ENCODE data around the gene GGNBP2.
"Not testable (repeated sequence)": the region's sequence is repeated elsewhere in the genome, so short reads cannot be mapped to it uniquely, and the experiment has no call there.

GGNBP2 gene

DNA sequence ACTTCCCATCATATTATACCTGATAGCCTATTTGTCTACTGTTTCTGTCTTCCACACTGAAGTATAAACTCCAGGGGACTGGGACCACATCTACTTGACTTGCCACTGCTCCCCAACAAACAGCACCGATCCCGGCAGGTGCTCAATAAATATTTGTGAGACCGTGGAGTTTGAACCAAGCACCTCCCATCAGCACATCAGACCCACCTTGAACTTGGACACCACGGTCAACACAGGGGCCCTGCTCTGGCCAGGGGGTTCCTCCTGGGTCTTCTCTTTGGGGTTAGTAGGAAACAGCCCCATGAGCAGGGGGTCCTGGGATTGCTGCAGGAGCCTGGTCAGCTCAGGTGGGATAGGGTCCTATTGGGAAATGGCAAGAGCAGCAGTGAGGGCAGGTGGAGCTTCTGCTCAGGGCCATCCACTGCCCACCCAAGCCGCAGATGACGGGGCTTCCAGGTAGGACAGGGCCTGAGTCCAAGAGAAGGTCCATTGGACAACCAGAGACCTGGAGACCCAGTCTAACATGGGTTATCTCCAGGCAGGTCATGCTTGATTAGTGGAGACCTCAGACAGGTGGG, 38.4 kb upstream of the GGNBP2 start:
- no peak for DNase-seq (ENCODE audit: extremely low read depth, low read depth)
- H3K4me3 ChIP-seq (replicated peaks; ENCODE audit: low read depth, low read length), result no peak overlapping the region
- TF ChIP-seq, protein P1, sequence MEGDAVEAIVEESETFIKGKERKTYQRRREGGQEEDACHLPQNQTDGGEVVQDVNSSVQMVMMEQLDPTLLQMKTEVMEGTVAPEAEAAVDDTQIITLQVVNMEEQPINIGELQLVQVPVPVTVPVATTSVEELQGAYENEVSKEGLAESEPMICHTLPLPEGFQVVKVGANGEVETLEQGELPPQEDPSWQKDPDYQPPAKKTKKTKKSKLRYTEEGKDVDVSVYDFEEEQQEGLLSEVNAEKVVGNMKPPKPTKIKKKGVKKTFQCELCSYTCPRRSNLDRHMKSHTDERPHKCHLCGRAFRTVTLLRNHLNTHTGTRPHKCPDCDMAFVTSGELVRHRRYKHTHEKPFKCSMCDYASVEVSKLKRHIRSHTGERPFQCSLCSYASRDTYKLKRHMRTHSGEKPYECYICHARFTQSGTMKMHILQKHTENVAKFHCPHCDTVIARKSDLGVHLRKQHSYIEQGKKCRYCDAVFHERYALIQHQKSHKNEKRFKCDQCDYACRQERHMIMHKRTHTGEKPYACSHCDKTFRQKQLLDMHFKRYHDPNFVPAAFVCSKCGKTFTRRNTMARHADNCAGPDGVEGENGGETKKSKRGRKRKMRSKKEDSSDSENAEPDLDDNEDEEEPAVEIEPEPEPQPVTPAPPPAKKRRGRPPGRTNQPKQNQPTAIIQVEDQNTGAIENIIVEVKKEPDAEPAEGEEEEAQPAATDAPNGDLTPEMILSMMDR (IDR thresholded peaks at IDR 0.05; ENCODE audit: low read depth, low read length, missing control alignments), result no peak

DNA sequence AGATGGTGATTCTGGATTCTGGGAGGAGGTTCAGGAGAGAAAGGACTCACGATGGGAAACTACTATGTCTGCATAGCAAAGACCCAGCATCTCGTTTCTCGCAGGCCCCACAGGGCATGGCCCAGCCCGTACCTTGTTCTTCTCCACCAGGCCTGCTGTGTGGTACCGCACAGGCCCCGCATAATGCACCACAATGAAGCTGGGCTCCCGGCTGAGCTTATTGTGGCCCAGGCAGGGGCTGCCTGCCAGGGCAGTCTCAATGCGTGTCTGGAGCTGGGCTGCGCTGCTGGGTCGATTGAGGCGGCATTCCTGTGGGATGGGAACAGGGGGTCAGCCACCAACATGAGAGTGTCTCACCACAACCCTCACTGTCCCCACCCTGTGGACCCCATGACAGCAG, 37.9 kb upstream of the GGNBP2 start:
- no peak for DNase-seq (ENCODE audit: extremely low read depth, low read depth)
- TF ChIP-seq, protein P1 (IDR thresholded peaks at IDR 0.05; ENCODE audit: low read depth, low read length, missing control alignments), result no peak
- H3K4me3 ChIP-seq (replicated peaks; ENCODE audit: low read depth, low read length), result no peak overlapping the region

DNA sequence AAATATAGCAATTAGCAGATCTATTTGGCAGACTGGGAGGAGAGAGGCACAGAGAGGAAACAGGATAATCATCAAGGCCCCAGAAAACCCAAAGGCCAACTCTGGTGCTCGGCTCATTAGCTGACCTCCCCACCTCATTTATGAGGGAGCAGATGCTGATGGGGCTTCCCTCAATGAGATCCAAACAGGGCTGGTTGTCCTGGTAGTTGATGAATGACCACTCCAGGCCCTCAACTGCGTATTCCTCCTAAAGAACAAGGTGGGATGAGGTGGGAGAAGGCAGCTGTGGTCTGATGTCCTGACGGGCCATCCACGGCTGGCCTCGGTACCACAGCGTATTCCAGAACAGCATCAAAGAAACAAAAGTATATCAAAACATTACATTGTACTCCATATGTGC, 37.5 kb upstream of the GGNBP2 start:
- H3K4me3 ChIP-seq (replicated peaks; ENCODE audit: low read depth, low read length), result no peak overlapping the region
- DNase-seq (ENCODE audit: extremely low read depth, low read depth), result no peak
- TF ChIP-seq, protein P1 (IDR thresholded peaks at IDR 0.05; ENCODE audit: low read depth, low read length, missing control alignments), result no peak

DNA sequence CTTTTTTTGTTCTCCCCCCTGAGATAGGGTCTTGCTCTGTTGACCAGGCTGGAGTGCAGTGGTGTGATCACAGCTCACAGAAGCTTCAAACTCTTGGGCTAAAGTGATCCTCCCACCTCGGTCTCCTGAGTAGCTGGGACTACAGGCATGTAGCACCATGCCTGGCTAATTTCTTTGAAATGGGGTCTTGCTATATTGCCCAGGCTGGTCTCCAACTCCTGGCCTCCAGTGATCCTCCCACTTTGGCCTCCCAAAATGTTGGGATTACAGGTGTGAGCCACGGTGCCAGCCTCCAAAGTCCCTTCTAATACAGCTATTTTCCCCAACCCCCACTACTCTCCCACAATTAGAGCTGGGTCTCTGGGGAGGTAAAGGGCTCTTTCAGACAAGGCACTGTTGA, 36.3 kb upstream of the GGNBP2 start:
- H3K4me3 ChIP-seq (replicated peaks; ENCODE audit: low read depth, low read length); DNase-seq (ENCODE audit: extremely low read depth, low read depth): not testable (repeated sequence)

DNA sequence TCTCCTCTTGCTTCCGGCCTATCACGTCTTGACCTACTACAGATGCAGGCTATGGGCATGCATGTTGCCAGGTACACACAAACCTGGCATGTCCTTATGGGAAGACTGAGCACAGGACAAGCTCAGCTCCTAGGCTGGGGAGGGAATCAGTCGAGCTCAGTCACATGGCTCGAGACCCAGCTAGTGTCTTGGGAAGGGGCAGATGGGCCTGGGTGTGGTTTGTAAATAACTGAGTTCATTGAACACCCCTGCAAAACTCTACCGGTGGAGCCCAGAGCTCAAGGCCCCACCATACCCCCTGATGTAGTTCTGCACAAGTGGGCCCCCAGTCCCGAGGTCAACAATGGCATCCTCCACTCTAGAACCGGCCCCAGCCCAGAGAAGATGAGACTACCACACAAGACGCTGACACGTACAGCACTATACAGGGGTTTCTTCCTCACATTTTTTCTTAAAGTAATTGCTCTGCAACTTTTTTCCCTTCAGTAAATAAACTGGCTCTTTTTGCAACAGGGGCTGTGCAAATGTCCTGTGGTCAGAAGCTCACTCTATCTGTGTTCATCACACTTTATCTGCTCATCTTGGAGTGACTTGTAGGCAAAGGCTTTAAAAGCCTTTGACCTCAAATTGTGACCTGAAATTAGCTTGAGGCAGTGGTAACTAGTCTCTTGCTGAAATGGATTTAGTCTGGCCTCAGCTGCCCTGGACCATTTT, 35.3 kb upstream of the GGNBP2 start:
- TF ChIP-seq, protein P1 (IDR thresholded peaks at IDR 0.05; ENCODE audit: low read depth, low read length, missing control alignments), result no peak
- no peak for DNase-seq (ENCODE audit: extremely low read depth, low read depth)
- no peak overlapping the region for H3K4me3 ChIP-seq (replicated peaks; ENCODE audit: low read depth, low read length)

DNA sequence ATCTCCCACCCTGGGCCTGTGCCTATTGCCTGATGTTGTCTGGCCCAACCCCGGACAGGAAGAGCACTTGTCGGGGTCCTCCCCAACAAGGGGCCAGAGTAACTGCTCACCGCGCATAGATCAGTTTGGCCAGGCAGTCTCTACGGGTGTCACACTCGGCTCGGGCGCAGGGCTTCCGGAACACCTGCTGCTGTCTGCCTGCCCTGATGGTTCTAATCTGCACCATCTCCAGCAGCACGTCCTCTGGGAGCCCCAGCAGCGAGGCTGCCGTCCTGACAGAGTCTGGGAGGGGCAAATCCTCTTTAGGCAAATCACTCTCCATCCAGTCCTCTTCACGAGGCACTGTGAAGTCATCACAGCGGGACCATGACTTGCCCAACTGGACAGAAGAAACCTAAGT, 34.1 kb upstream of the GGNBP2 start:
- TF ChIP-seq, protein P1 (IDR thresholded peaks at IDR 0.05; ENCODE audit: low read depth, low read length, missing control alignments), result no peak
- no peak for DNase-seq (ENCODE audit: extremely low read depth, low read depth)
- no peak overlapping the region for H3K4me3 ChIP-seq (replicated peaks; ENCODE audit: low read depth, low read length)

DNA sequence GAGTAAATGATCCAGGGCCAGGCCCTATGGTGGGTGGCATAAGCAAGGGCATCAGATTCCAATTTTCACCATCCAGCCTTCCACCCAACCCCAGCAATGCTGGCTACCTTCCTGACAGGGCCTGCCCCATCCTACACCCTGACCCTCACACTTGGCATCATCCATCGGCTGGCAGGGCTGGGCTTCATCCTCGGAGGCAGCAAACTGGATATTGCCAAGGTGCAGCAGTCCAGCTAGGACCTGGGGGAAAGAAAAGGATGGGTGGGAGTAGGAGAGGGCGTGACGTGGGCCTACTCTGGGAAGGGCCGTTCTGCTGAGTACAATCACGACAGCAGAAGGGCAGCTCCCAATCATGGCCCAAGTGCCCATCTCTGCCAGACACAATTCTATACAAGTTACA, 33.5 kb upstream of the GGNBP2 start:
- TF ChIP-seq, protein P1 (IDR thresholded peaks at IDR 0.05; ENCODE audit: low read depth, low read length, missing control alignments), result no peak
- DNase-seq (ENCODE audit: extremely low read depth, low read depth), result no peak
- no peak overlapping the region for H3K4me3 ChIP-seq (replicated peaks; ENCODE audit: low read depth, low read length)
